ENCODE results near the gene SEL1L3.

SEL1L3 gene

GRCh38 chr4:25861951-25862410, 807 bp downstream of the SEL1L3 start:
- peak overlapping the region; percentile 58 for H3K4me3 ChIP-seq (ENCODE audit: low read depth, low read length)
- DNase-seq (ENCODE audit: low read depth) = no peak

GRCh38 chr4:25861280-25861950, 1.4 kb downstream of the SEL1L3 start:
- DNase-seq (ENCODE audit: low read depth) = no peak
- peak overlapping the region; percentile 58 for H3K4me3 ChIP-seq (ENCODE audit: low read depth, low read length)
- no peak for TF ChIP-seq CTCF (IDR thresholded peaks at IDR 0.05; ENCODE audit: low read depth, low read length, missing control alignments)

More at GRCh38 chr4:25861951-25862410, 807 bp downstream of the SEL1L3 start:
- no peak for TF ChIP-seq CTCF (IDR thresholded peaks at IDR 0.05; ENCODE audit: low read depth, low read length, missing control alignments)

- H3K4me3 ChIP-seq (ENCODE audit: low read depth, low read length) = no peak overlapping the region
- TF ChIP-seq CTCF (IDR thresholded peaks at IDR 0.05; ENCODE audit: low read depth, low read length, missing control alignments) = no peak
- no peak for DNase-seq (ENCODE audit: low read depth)
These were observed 2.1 kb downstream of the SEL1L3 start for GRCh38 chr4:25860586-25861279.

- no peak for DNase-seq (ENCODE audit: low read depth)
- H3K4me3 ChIP-seq (ENCODE audit: low read depth, low read length) = no peak overlapping the region
- TF ChIP-seq CTCF (IDR thresholded peaks at IDR 0.05; ENCODE audit: low read depth, low read length, missing control alignments) = no peak
These were observed 3.2 kb downstream of the SEL1L3 start for GRCh38 chr4:25859429-25860148.

- no peak for TF ChIP-seq CTCF (IDR thresholded peaks at IDR 0.05; ENCODE audit: low read depth, low read length, missing control alignments)
- DNase-seq (ENCODE audit: low read depth) = no peak
- no peak overlapping the region for H3K4me3 ChIP-seq (ENCODE audit: low read depth, low read length)
These were observed 4.9 kb downstream of the SEL1L3 start for GRCh38 chr4:25857851-25858400.

GRCh38 chr4:25857403-25857802, 5.4 kb downstream of the SEL1L3 start:
- no peak for DNase-seq (ENCODE audit: low read depth)

More at GRCh38 chr4:25857403-25857802, 5.4 kb downstream of the SEL1L3 start:
- TF ChIP-seq CTCF (IDR thresholded peaks at IDR 0.05; ENCODE audit: low read depth, low read length, missing control alignments) = peak; percentile 33
- no peak overlapping the region for H3K4me3 ChIP-seq (ENCODE audit: low read depth, low read length)

All from GM12864 (cell line).